ENCODE data around the gene ESRRA. TPM values are rescaled to one million over a fixed set of nuclear protein-coding genes. Genes with fewer than 3 reads are reported as not detected.
A peak's percentile ranks its signal among the peaks of the same experiment; 100 is the strongest.

ESRRA gene
- total and polyA plus RNA-seq, 9 of the 15 experiments (the other 6 are each of a cell fraction or from before 2014, with no cell fraction given), result 0.27 to 89.7 (median 23.7) TPM

DNA sequence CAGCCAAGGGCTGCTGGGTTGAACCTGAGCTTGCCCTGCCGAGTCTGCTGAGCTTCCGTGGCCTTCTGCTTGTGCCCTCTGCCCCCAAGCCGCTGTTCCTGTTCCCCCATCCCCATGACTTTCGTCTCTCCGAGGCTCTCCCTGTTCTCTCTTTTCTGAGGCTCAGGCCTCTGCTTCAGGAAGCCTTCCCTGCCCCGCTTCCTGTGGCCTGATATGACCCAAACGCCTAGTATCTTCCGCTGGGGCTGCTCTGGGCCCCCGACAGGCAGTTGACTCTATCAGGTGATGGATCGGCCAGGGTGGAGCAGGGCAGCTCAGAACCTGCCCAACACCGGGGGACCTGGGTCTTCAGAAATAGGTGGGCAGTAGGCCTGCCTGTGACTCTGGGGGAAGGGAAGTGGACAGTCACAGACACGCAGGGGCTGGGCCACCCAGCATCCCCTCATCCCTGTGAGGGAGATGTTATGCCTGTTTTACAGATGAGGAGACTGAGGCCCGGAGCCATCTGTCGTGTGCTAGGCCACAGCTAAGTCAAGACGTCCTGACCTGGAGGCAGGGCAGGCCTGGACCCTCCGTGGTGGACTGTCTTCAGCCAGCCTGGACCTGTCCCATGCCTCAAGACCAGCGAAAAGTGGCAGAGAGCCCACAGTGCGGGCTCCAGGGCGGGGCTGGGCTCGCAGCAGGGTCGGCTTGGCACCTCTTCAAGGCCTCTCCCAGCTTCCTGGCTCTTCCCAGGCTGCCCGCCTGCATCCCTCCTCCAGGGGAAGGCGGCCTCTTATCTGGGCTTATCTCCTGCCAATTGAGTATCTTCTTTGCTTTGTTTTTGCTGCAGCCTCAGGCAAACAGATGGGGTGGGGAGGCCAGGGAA is 37.1 kb upstream of the ESRRA start (continued):
- TF ChIP-seq, protein P1, sequence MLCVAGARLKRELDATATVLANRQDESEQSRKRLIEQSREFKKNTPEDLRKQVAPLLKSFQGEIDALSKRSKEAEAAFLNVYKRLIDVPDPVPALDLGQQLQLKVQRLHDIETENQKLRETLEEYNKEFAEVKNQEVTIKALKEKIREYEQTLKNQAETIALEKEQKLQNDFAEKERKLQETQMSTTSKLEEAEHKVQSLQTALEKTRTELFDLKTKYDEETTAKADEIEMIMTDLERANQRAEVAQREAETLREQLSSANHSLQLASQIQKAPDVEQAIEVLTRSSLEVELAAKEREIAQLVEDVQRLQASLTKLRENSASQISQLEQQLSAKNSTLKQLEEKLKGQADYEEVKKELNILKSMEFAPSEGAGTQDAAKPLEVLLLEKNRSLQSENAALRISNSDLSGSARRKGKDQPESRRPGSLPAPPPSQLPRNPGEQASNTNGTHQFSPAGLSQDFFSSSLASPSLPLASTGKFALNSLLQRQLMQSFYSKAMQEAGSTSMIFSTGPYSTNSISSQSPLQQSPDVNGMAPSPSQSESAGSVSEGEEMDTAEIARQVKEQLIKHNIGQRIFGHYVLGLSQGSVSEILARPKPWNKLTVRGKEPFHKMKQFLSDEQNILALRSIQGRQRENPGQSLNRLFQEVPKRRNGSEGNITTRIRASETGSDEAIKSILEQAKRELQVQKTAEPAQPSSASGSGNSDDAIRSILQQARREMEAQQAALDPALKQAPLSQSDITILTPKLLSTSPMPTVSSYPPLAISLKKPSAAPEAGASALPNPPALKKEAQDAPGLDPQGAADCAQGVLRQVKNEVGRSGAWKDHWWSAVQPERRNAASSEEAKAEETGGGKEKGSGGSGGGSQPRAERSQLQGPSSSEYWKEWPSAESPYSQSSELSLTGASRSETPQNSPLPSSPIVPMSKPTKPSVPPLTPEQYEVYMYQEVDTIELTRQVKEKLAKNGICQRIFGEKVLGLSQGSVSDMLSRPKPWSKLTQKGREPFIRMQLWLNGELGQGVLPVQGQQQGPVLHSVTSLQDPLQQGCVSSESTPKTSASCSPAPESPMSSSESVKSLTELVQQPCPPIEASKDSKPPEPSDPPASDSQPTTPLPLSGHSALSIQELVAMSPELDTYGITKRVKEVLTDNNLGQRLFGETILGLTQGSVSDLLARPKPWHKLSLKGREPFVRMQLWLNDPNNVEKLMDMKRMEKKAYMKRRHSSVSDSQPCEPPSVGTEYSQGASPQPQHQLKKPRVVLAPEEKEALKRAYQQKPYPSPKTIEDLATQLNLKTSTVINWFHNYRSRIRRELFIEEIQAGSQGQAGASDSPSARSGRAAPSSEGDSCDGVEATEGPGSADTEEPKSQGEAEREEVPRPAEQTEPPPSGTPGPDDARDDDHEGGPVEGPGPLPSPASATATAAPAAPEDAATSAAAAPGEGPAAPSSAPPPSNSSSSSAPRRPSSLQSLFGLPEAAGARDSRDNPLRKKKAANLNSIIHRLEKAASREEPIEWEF (CRISPR knock-in tag; IDR thresholded peaks at IDR 0.05), result 0 out of 2 replicates have a peak, but pooled peaks have one; percentile 32
- TF ChIP-seq ZNF311 (CRISPR knock-in tag; IDR thresholded peaks at IDR 0.05) (no peak), PTBP1 (IDR thresholded peaks at IDR 0.05; ENCODE audit: low read depth, low read length) (0 out of 2 replicates have a peak, but pooled peaks have one; percentile 35), RBFOX2 (IDR thresholded peaks at IDR 0.05; ENCODE audit: low read depth, low read length) (peak; percentile 38; the same call in 1 of the 2 replicates), SAFB (IDR thresholded peaks at IDR 0.05; ENCODE audit: borderline replicate concordance, low read depth, low read length) (no peak), CHD1 (IDR thresholded peaks at IDR 0.05; ENCODE audit: low read length) (peak; percentile 69), ZBTB1 (CRISPR knock-in tag; IDR thresholded peaks at IDR 0.05; ENCODE audit: borderline replicate concordance, low read depth) (no peak), ZNF239 (CRISPR knock-in tag; IDR thresholded peaks at IDR 0.05) (no peak)
- TF ChIP-seq, protein P2, sequence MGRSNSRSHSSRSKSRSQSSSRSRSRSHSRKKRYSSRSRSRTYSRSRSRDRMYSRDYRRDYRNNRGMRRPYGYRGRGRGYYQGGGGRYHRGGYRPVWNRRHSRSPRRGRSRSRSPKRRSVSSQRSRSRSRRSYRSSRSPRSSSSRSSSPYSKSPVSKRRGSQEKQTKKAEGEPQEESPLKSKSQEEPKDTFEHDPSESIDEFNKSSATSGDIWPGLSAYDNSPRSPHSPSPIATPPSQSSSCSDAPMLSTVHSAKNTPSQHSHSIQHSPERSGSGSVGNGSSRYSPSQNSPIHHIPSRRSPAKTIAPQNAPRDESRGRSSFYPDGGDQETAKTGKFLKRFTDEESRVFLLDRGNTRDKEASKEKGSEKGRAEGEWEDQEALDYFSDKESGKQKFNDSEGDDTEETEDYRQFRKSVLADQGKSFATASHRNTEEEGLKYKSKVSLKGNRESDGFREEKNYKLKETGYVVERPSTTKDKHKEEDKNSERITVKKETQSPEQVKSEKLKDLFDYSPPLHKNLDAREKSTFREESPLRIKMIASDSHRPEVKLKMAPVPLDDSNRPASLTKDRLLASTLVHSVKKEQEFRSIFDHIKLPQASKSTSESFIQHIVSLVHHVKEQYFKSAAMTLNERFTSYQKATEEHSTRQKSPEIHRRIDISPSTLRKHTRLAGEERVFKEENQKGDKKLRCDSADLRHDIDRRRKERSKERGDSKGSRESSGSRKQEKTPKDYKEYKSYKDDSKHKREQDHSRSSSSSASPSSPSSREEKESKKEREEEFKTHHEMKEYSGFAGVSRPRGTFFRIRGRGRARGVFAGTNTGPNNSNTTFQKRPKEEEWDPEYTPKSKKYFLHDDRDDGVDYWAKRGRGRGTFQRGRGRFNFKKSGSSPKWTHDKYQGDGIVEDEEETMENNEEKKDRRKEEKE (IDR thresholded peaks at IDR 0.05; ENCODE audit: borderline replicate concordance in 1 of 2, control insufficient read depth in 1 of 2, low read depth in 2 of 2, low read length in 1 of 2), result no peak
- TF ChIP-seq, protein P3, sequence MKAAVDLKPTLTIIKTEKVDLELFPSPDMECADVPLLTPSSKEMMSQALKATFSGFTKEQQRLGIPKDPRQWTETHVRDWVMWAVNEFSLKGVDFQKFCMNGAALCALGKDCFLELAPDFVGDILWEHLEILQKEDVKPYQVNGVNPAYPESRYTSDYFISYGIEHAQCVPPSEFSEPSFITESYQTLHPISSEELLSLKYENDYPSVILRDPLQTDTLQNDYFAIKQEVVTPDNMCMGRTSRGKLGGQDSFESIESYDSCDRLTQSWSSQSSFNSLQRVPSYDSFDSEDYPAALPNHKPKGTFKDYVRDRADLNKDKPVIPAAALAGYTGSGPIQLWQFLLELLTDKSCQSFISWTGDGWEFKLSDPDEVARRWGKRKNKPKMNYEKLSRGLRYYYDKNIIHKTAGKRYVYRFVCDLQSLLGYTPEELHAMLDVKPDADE (conservative IDR thresholded peaks at IDR 0.05; ENCODE audit: control insufficient read depth, low read depth, low read length), result no peak
- TF ChIP-seq, protein P4, sequence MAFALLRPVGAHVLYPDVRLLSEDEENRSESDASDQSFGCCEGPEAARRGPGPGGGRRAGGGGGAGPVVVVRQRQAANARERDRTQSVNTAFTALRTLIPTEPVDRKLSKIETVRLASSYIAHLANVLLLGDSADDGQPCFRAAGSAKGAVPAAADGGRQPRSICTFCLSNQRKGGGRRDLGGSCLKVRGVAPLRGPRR (CRISPR knock-in tag; IDR thresholded peaks at IDR 0.05), result no peak
- TF ChIP-seq, protein P5, sequence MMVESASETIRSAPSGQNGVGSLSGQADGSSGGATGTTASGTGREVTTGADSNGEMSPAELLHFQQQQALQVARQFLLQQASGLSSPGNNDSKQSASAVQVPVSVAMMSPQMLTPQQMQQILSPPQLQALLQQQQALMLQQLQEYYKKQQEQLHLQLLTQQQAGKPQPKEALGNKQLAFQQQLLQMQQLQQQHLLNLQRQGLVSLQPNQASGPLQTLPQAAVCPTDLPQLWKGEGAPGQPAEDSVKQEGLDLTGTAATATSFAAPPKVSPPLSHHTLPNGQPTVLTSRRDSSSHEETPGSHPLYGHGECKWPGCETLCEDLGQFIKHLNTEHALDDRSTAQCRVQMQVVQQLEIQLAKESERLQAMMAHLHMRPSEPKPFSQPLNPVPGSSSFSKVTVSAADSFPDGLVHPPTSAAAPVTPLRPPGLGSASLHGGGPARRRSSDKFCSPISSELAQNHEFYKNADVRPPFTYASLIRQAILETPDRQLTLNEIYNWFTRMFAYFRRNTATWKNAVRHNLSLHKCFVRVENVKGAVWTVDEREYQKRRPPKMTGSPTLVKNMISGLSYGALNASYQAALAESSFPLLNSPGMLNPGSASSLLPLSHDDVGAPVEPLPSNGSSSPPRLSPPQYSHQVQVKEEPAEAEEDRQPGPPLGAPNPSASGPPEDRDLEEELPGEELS (CRISPR knock-in tag; IDR thresholded peaks at IDR 0.05; ENCODE audit: borderline replicate concordance), result no peak
